ENCODE results near the gene FIGNL2. TPM values are rescaled to one million over a fixed set of nuclear protein-coding genes. Genes with fewer than 3 reads are reported as not detected.

FIGNL2 gene
- total and polyA plus RNA-seq, 2 of the 4 experiments (the other 2 are of a cell fraction): under 0.01 to 0.12 TPM

DNA sequence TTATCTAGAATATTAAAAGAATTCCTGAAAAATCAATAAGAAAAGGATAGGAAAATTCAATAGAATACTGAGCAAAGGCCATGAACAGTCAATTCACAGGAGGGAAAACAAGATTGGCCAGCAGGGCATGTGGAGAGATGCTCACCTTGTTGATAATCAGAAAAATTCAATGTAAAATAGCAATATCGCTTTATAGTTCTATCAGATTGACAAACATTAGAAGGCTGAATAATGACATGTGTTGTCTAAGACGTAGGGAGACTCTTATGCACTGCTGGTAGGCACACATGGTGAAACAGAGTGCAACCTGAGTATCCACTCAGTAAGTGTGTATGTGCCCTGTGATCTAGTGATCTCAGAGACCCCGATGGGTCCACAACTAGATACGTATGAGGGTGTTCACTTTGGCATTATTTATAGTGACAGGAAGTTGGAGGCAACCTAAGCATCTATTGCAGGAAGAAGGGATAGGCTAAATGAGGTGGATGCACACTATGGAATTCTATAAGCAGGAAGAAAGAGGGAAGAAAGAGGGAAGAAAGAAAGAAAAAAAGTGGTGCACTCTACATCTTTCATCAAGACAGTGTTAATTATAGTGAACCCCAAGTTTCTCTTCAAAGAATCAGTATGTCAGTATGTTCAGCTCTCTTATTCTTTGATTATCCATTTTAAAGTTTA lies 35.6 kb upstream of the FIGNL2 start:
- TF ChIP-seq CEBPB (IDR thresholded peaks at IDR 0.05; ENCODE audit: low read depth, low read length) (no peak), CHD1 (IDR thresholded peaks at IDR 0.05; ENCODE audit: low read depth, low read length) (no peak), MXI1 (IDR thresholded peaks at IDR 0.05; ENCODE audit: borderline replicate concordance, low read depth, low read length) (no peak), BHLHE40 (IDR thresholded peaks at IDR 0.05; ENCODE audit: low read depth, low read length) (no peak), POLR2A (IDR thresholded peaks at IDR 0.05; ENCODE audit: low read depth, low read length) (no peak)
- TF ChIP-seq, protein P1, sequence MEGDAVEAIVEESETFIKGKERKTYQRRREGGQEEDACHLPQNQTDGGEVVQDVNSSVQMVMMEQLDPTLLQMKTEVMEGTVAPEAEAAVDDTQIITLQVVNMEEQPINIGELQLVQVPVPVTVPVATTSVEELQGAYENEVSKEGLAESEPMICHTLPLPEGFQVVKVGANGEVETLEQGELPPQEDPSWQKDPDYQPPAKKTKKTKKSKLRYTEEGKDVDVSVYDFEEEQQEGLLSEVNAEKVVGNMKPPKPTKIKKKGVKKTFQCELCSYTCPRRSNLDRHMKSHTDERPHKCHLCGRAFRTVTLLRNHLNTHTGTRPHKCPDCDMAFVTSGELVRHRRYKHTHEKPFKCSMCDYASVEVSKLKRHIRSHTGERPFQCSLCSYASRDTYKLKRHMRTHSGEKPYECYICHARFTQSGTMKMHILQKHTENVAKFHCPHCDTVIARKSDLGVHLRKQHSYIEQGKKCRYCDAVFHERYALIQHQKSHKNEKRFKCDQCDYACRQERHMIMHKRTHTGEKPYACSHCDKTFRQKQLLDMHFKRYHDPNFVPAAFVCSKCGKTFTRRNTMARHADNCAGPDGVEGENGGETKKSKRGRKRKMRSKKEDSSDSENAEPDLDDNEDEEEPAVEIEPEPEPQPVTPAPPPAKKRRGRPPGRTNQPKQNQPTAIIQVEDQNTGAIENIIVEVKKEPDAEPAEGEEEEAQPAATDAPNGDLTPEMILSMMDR (conservative IDR thresholded peaks at IDR 0.05; ENCODE audit: low read depth, low read length): no peak
- TF ChIP-seq, protein P2, sequence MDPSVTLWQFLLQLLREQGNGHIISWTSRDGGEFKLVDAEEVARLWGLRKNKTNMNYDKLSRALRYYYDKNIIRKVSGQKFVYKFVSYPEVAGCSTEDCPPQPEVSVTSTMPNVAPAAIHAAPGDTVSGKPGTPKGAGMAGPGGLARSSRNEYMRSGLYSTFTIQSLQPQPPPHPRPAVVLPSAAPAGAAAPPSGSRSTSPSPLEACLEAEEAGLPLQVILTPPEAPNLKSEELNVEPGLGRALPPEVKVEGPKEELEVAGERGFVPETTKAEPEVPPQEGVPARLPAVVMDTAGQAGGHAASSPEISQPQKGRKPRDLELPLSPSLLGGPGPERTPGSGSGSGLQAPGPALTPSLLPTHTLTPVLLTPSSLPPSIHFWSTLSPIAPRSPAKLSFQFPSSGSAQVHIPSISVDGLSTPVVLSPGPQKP (IDR thresholded peaks at IDR 0.05; ENCODE audit: borderline replicate concordance, low read depth, low read length): no peak
- ATAC-seq (ENCODE audit: low read depth): no peak

More for the DNA sequence above, 35.6 kb upstream of the FIGNL2 start:
- Histone ChIP-seq H4K20me1 (ENCODE audit: insufficient read depth, low read length) (no peaks in the 10 kb centered on the region), H4K5ac (ENCODE audit: low read depth, low read length) (no peak overlapping the region), H2BK5ac (ENCODE audit: low read depth, low read length, poor library complexity, severe bottlenecking) (no peak overlapping the region), H3K9me3 (ENCODE audit: control insufficient read depth, insufficient read depth, low read length) (no peaks in the 10 kb centered on the region), H3K27me3 (ENCODE audit: control insufficient read depth, insufficient read depth, low read length) (no peaks in the 10 kb centered on the region), H2AFZ (replicated peaks; ENCODE audit: low read length, poor library complexity) (no peak overlapping the region), H4K8ac (ENCODE audit: low read depth in 2 of 2, low read length in 2 of 2) (no peak overlapping the region), H3K4me2 (ENCODE audit: low read depth, low read length) (no peak overlapping the region), H3K79me1 (ENCODE audit: low read depth in 1 of 2, low read length in 2 of 2) (no peaks in the 10 kb centered on the region), H2BK15ac (ENCODE audit: low read depth, low read length) (no peak overlapping the region), H2AK9ac (replicated peaks; ENCODE audit: low read depth, low read length, poor library complexity) (no peak overlapping the region), H3K4me1 (ENCODE audit: control insufficient read depth, insufficient read depth, low read length) (peaks cover 3% of the 10 kb centered on the region), H3K9me1 (ENCODE audit: insufficient read depth, low read length) (peaks cover 2% of the 10 kb centered on the region; the same call in 1 of the 2 replicates), H3K18ac (ENCODE audit: low read depth, low read length) (no peak overlapping the region), H3K9ac (ENCODE audit: low read depth, low read length) (no peak overlapping the region), H2AK5ac (ENCODE audit: low read depth, low read length) (no peak overlapping the region), H3K27ac (ENCODE audit: insufficient read depth, low read length) (no peak overlapping the region), H4K91ac (ENCODE audit: insufficient read depth, low read depth, low read length) (no peak overlapping the region), H3K23ac (ENCODE audit: low read depth, low read length) (no peak overlapping the region), H3K56ac (ENCODE audit: extremely low read depth, insufficient read depth, low read length) (no peak overlapping the region), H3K14ac (replicated peaks; ENCODE audit: low read depth, low read length) (no peak overlapping the region), H3K4ac (ENCODE audit: low read depth, low read length) (peak overlapping the region; percentile 40), H3K4me3 (ENCODE audit: insufficient read depth, low read depth, low read length) (no peak overlapping the region), H3K36me3 (ENCODE audit: control insufficient read depth, insufficient read depth, low read length) (no peaks in the 10 kb centered on the region), H2BK20ac (ENCODE audit: low read depth, low read length) (no peak overlapping the region; the same call in 1 of the 2 replicates), H2BK120ac (ENCODE audit: low read depth, low read length) (no peak overlapping the region; the same call in 1 of the 2 replicates)
- dilution Hi-C loops (cut with HindIII; ENCODE audit: low sequenced_read_pairs, unreplicated experiment): no loop called here
- no TSS peak for BruUV-seq (replicated peaks)
- 89% methylated on average over 4 of the region's 4 CpGs; no CpG with 5 or more reads in 1 of the 2 experiments for WGBS, 2 experiments (ENCODE audit: extremely low coverage in 2 of 2, insufficient read length in 1 of 2)
- ChIA-PET POLR2A (ENCODE audit: unreplicated experiment) (no interaction called here), CTCF (interaction anchor here (1.2 kb wide), 1 partner anchor 11 kb away, joined by 3 read pairs; no protein-coding TSS in a partner anchor)
- DNase-seq: no peak
- intact Hi-C loops (cut with micrococcal nuclease): no loop called here
- in situ Hi-C loops (cut with MboI; ENCODE audit: low sequenced_read_pairs): no loop called here

Measured in IMR-90 (cell line).